ENCODE measurements around the gene GALNT18. TPM values are rescaled to one million over a fixed set of nuclear protein-coding genes. Genes with fewer than 3 reads are reported as not detected.

Gene GALNT18
- total RNA-seq, 1 experiment from 2014 or later: 1.7 TPM

- H3K9me3 ChIP-seq (ENCODE audit: control insufficient read depth, low read depth, low read length): no peaks in the 10 kb centered on the region
- DNase-seq: no peak
- no peak overlapping the region for H4K5ac ChIP-seq (ENCODE audit: insufficient read length, low read depth, low read length)
Measured at GRCh38 chr11:11270236-11270775, 351.5 kb downstream of the GALNT18 start.

More at GRCh38 chr11:11270236-11270775, 351.5 kb downstream of the GALNT18 start:
- no peak overlapping the region for H4K8ac ChIP-seq (replicated peaks; ENCODE audit: insufficient read length, low read depth, low read length)
- no peak overlapping the region for H3K23ac ChIP-seq (ENCODE audit: insufficient read length, low read depth, low read length)
- no peak overlapping the region for H3K27ac ChIP-seq (ENCODE audit: insufficient read length, low read depth, low read length)
- H3K23me2 ChIP-seq (ENCODE audit: insufficient read length, low read depth, low read length, poor library complexity, severe bottlenecking): no peaks in the 10 kb centered on the region
- no peak overlapping the region for H3K9ac ChIP-seq (ENCODE audit: extremely low read depth, insufficient read length, low read length)
- no peak overlapping the region for H3K18ac ChIP-seq (ENCODE audit: insufficient read length, low read depth, low read length)
- no peak overlapping the region for H3K14ac ChIP-seq (ENCODE audit: insufficient read depth, low read length)
- no peak for TF ChIP-seq CTCF (conservative IDR thresholded peaks at IDR 0.05)
- Mint-ChIP-seq H3K4me3 (no peak overlapping the region), H3K27ac (0 out of 7 replicates have a peak overlapping the region, but pooled peaks of 1 of the 3 experiments have one; percentile 15), H3K9me3 (peaks cover 2 to 3% of the 10 kb centered on the region in 2 experiments; a peak in 4 of 5 replicates), H3K27me3 (ENCODE audit: low read depth) (peaks cover under 1% of the 10 kb centered on the region; the same call in 1 of the 2 replicates), H3K4me1 (peaks cover 5 to 6% of the 10 kb centered on the region in 2 experiments), H3K36me3 (ENCODE audit: insufficient read depth in 1 of 3, low read depth in 3 of 3) (peaks cover under 1 to 9% (median 2%) of the 10 kb centered on the region in 3 experiments; a peak in 3 of 7 replicates)
- no peak overlapping the region for H2BK5ac ChIP-seq (ENCODE audit: insufficient read length, low read length)
- no peak overlapping the region for H3T11ph ChIP-seq (ENCODE audit: low read length)
- H4K20me1 ChIP-seq (ENCODE audit: control insufficient read depth, insufficient read depth, insufficient read length): no peaks in the 10 kb centered on the region
- no peak overlapping the region for H3K56ac ChIP-seq (ENCODE audit: insufficient read length, low read depth, low read length)
- H2AFZ ChIP-seq (ENCODE audit: low read length): no peak overlapping the region
- H3K27me3 ChIP-seq (ENCODE audit: insufficient read depth, low read length): no peaks in the 10 kb centered on the region
- no peak overlapping the region for H2BK12ac ChIP-seq (ENCODE audit: insufficient read length, low read depth, low read length)
- no peak overlapping the region for H2BK120ac ChIP-seq (ENCODE audit: low read depth, low read length, poor library complexity, severe bottlenecking)
- no peaks in the 10 kb centered on the region for H3K4me1 ChIP-seq (ENCODE audit: insufficient read depth, low read length)
- no peak overlapping the region for H2BK15ac ChIP-seq (ENCODE audit: low read depth, low read length)
- no CpG with 5 or more reads among the region's 6 CpGs for WGBS (ENCODE audit: extremely low coverage, insufficient read length, low lambda C conversion rate)
- H2AK5ac ChIP-seq (ENCODE audit: insufficient read length, low read length): no peak overlapping the region
- no peaks in the 10 kb centered on the region for H3K79me2 ChIP-seq (ENCODE audit: insufficient read depth, low read length)
- H4K91ac ChIP-seq (ENCODE audit: insufficient read length, low read depth, low read length): no peak overlapping the region
- H3K4me2 ChIP-seq (ENCODE audit: insufficient read depth, insufficient read length, low read length): no peak overlapping the region
- H3K79me1 ChIP-seq (ENCODE audit: insufficient read depth, low read depth, low read length, poor library complexity, severe bottlenecking): no peaks in the 10 kb centered on the region
- H3K4ac ChIP-seq (ENCODE audit: low read depth, low read length): no peak overlapping the region
- no peak overlapping the region for H2BK20ac ChIP-seq (ENCODE audit: low read depth, low read length, poor library complexity, severe bottlenecking)
